LNCaP clone FGC (cell line): ENCODE measurements around the gene PROX1.

Experiments used
- DNase-seq: peaks from one replicate; pipeline ENCODE4 v3.0.0-alpha.2; 2011; ENCODE audit warnings: low read depth
- H3K4me3 ChIP-seq: 2 replicates; pipeline ENCODE4 v1.5.1; 2011; ENCODE audit warnings: mild to moderate bottlenecking, low read depth, low read length, control low read depth
- TF ChIP-seq, protein P1 (sequence below): IDR thresholded peaks from 2 replicates; pipeline ENCODE4 v1.5.1; 2012; ENCODE audit warnings: mild to moderate bottlenecking; ENCODE audit not compliant: control insufficient read depth, insufficient read depth; ENCODE audit errors: extremely low read depth

PROX1 gene

DNA sequence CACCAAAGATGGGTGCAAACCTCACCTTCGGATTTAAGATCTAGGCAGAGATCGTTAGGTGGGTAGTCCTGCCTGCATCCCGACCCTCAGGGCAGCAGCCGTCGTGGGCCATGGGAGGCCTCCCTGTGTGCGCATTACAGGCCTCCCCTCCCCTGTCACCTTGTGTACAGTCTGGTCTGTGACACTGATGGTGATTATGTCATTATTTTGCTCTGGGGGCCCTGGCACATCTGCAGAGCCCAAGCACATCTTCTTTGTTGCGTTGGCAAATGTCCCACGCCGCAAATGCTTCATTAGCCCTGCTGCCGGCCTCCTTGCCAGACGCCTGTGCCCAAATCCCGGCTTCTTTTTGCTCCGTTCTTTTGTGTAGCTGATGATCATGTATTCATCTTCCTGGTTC is 31.7 kb downstream of the PROX1 start:
- DNase-seq = no peak
- no peak overlapping the region for H3K4me3 ChIP-seq
- TF ChIP-seq, protein P1, sequence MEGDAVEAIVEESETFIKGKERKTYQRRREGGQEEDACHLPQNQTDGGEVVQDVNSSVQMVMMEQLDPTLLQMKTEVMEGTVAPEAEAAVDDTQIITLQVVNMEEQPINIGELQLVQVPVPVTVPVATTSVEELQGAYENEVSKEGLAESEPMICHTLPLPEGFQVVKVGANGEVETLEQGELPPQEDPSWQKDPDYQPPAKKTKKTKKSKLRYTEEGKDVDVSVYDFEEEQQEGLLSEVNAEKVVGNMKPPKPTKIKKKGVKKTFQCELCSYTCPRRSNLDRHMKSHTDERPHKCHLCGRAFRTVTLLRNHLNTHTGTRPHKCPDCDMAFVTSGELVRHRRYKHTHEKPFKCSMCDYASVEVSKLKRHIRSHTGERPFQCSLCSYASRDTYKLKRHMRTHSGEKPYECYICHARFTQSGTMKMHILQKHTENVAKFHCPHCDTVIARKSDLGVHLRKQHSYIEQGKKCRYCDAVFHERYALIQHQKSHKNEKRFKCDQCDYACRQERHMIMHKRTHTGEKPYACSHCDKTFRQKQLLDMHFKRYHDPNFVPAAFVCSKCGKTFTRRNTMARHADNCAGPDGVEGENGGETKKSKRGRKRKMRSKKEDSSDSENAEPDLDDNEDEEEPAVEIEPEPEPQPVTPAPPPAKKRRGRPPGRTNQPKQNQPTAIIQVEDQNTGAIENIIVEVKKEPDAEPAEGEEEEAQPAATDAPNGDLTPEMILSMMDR = no peak

DNA sequence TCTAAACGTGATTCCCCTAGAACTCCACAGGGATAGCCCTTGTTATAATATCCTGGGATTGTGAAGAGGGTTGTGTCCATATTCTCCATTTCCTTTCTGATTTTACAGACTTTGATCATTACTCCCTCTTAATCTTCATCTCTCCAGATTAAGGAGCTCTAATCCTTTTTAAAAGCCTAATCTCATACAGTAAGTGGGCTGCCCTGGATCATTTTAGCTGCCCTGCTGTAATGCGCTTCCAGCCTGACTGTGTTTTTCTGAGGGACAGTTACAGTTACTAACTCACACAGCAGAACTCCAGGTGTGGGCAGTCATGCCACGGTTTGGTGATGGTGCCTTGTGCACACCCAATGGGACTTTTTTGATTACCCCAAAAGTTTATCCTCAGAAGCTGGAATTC is 33.5 kb downstream of the PROX1 start:
- no peak overlapping the region for H3K4me3 ChIP-seq
- DNase-seq = no peak
- TF ChIP-seq, protein P1 = no peak

DNA sequence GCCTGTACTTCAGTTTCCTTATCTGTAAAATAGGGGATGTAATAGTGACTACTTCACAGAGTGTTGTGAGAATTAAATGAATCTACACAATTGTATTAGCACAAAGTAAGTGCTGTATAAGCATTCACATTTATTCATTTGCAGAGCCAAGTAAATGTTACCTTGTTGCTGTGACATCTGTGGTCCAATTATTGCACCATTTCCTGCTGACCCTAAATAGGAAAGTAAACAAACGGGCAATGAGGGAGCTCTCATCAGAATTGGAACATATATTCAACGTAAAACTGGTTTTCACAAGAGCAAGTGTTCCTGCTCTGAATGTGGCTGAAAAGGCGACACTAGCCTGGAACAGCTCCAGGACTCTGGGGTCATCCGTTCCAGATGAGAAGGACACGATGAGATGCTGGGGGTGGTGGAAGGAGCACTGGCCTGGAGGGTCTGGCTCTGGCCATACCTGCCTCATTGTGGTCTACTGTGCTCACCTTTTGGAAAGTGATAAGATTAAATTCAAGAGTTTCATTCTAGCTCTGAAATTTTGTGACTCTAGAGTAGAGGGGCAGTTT is 34.5 kb downstream of the PROX1 start:
- DNase-seq = no peak
- TF ChIP-seq, protein P1 = no peak

DNA sequence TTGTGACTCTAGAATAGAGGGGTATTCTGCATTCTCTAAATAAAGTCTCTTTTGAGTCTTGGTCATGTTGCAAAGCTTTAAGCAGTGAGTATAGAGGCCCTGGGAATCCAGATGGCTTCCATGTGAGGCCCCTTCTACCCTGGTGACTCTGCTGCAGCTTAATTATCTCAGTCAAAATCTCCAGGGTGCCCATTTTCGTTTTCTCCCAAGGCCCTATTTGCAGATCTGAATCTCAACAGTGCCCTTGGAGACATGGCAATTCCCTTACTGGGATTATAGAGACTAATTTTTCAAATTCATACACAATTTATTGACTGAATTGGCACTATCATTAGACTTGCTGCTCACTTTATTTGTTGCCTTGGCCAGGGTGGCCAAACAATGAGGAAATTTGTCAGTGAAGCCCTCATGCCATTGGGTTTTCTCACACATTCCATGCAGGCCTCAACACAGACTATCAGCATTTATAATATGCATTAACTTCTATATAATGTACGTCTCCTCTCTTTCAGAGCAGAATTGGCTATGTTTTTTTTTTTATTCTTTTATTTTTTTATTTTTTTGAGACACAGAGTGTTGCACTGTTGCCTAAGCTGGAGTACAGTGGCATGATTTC is 35.1 kb downstream of the PROX1 start:
- no peak for DNase-seq
- no peak overlapping the region for H3K4me3 ChIP-seq
- TF ChIP-seq, protein P1 = no peak

More for the DNA sequence above, 34.5 kb downstream of the PROX1 start:
- no peak overlapping the region for H3K4me3 ChIP-seq

DNA sequence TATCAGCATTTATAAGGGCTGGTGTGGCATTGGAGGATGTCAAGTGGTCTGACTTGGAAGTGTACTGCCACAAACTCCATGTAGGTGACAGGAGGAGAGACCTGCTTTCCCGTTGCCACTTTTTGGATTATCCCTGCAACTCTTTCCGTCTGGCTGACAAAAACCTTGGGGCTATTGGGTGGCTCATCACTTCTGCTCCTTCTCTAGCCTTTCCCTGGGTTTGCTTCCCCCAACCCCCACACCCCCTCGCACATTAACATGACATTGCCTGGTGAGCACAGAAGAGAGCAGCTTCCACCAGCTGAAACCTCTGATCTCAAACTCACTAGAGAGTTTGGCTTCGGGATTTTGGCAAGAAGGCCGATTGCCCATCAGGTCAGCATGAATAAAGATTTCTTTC is 39.2 kb downstream of the PROX1 start:
- no peak overlapping the region for H3K4me3 ChIP-seq

DNA sequence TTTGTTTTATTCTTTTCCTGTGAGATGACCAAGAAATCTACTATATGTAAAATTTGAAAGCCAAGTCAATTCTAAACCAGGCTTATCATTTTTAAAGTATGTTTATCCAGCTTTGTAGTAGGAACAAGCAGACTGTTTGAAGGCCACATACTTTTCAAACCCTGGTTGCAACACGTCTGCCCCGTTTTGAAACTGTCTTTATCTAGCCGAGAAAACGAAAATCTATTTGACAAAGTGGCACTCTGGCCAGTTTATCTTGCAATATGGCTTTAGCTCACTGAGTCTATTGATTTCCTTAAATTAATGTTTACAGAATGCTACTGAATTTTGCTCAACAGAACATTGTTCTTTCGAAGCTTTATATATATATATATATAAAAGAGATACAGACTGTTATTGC is 39.7 kb downstream of the PROX1 start:
- no peak for DNase-seq
- TF ChIP-seq, protein P1 = no peak

More for the DNA sequence above, 39.2 kb downstream of the PROX1 start:
- DNase-seq = no peak
- TF ChIP-seq, protein P1 = no peak

DNA sequence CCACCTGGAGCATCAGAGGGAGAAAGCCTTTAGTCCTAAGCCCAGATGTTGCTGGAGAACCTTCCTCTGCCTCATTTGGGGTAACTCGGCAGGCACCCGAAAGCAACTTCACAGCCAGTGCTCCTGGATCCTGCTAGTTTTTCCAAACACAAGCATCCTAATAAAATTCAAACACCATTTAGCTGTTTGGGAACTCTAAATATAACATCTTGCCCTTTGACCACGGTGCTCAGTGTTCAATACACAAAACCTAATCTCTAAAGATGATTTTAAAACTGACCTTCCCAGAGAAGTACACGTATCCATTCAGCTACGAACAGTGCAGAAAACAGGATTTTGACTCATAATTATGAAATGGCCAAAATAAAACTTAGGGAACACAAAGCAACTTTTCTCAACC is 40.3 kb downstream of the PROX1 start:
- DNase-seq = no peak
- no peak overlapping the region for H3K4me3 ChIP-seq
- TF ChIP-seq, protein P1 = no peak

More for the DNA sequence above, 39.7 kb downstream of the PROX1 start:
- H3K4me3 ChIP-seq = no peak overlapping the region
